Muscle layer of duodenum (tissue), 2 donors: ENCODE measurements around the gene PSME3IP1.

Experiments used
- H3K27ac ChIP-seq: one replicate; pipeline ENCODE4 v1.7.0; 2013; ENCODE audit warnings: mild to moderate bottlenecking, low read length
- H3K27me3 ChIP-seq: one replicate; pipeline ENCODE4 v1.7.0; 2013; ENCODE audit warnings: low read depth, mild to moderate bottlenecking, control low read depth, low read length
- H3K36me3 ChIP-seq, 2 donors: one replicate each; pipeline ENCODE4 v1.7.0; 2013; ENCODE audit warnings: low read length in 2 of 2, control low read depth in 1 of 2, mild to moderate bottlenecking in 1 of 2; ENCODE audit not compliant: insufficient read depth in 2 of 2, control insufficient read depth in 1 of 2
- H3K4me1 ChIP-seq, 2 donors: one replicate each; pipeline ENCODE4 v1.7.0; 2013; ENCODE audit warnings: low read length in 2 of 2, mild to moderate bottlenecking in 2 of 2, control low read depth in 1 of 2, moderate library complexity in 1 of 2; ENCODE audit not compliant: insufficient read depth in 2 of 2, control insufficient read depth in 1 of 2
- H3K4me3 ChIP-seq, 2 donors: one replicate each; pipeline ENCODE4 v1.7.0; 2013; ENCODE audit warnings: low read length in 2 of 2, low read depth in 1 of 2, mild to moderate bottlenecking in 1 of 2
- H3K9me3 ChIP-seq, 2 donors: one replicate each; pipeline ENCODE4 v1.7.0; 2013; ENCODE audit warnings: low read length in 2 of 2, control low read depth in 1 of 2, mild to moderate bottlenecking in 1 of 2; ENCODE audit not compliant: control insufficient read depth in 1 of 2
- donor health status: healthy.

Gene PSME3IP1

GRCh38 chr16:57105184-57105583, 80.7 kb downstream of the PSME3IP1 start:
- Histone ChIP-seq H3K4me1 (peaks cover 0 to 8% of the 10 kb centered on the region in 2 donors), H3K4me3 (no peak overlapping the region), H3K36me3 (no peaks in the 10 kb centered on the region), H3K9me3 (no peaks in the 10 kb centered on the region), H3K27ac (no peak overlapping the region), H3K27me3 (no peaks in the 10 kb centered on the region)

- Histone ChIP-seq H3K27ac (no peak overlapping the region), H3K4me1 (peaks cover 0 to 8% of the 10 kb centered on the region in 2 donors), H3K27me3 (no peaks in the 10 kb centered on the region), H3K4me3 (no peak overlapping the region), H3K36me3 (no peaks in the 10 kb centered on the region), H3K9me3 (no peaks in the 10 kb centered on the region)
Measured at GRCh38 chr16:57104706-57105105, 81.1 kb downstream of the PSME3IP1 start.

GRCh38 chr16:57102888-57103851, 82.7 kb downstream of the PSME3IP1 start:
- H3K4me1 ChIP-seq, result peaks cover 0 to 8% of the 10 kb centered on the region in 2 donors
- no peaks in the 10 kb centered on the region for H3K9me3 ChIP-seq
- no peak overlapping the region for H3K27ac ChIP-seq
- H3K27me3 ChIP-seq, result no peaks in the 10 kb centered on the region
- no peak overlapping the region for H3K4me3 ChIP-seq
- no peaks in the 10 kb centered on the region for H3K36me3 ChIP-seq
